Urinary bladder (tissue), 4 donors: ENCODE measurements around the gene KDM2B. TPM values are rescaled to one million over a fixed set of nuclear protein-coding genes. Genes with fewer than 3 reads are reported as not detected.
A peak's percentile ranks its signal among the peaks of the same experiment; 100 is the strongest.

Source experiments
- DNase-seq: peaks from one replicate; pipeline ENCODE4 v3.0.0-alpha.2; 2015; ENCODE audit errors: extremely low spot score
- H3K27ac ChIP-seq: one replicate; pipeline ENCODE4 v1.5.1; 2013; ENCODE audit warnings: low read depth, mild to moderate bottlenecking, moderate library complexity
- H3K36me3 ChIP-seq: one replicate; pipeline ENCODE4 v1.6.1; 2013; ENCODE audit warnings: mild to moderate bottlenecking, moderate library complexity; ENCODE audit not compliant: insufficient read depth
- H3K4me1 ChIP-seq: one replicate; pipeline ENCODE4 v1.6.1; 2013; ENCODE audit warnings: mild to moderate bottlenecking, moderate library complexity; ENCODE audit not compliant: insufficient read depth
- H3K4me3 ChIP-seq: one replicate; pipeline ENCODE4 v1.5.1; 2013; ENCODE audit warnings: low read depth, low read length
- WGBS: extraction: QIAGEN DNeasy Blood & Tissue Kit; methylation state at CpG from one replicate; pipeline ENCODE4 v1.1.7; 2013; 5-methylcytosine and 5-hydroxymethylcytosine counted together
- polyA plus RNA-seq: library from polyadenylated mRNA; stranded (reverse); fragments of 200-250 nt; gene quantifications from one replicate; pipeline ENCODE4 v1.2.3, GENCODE V29; 2013
- total RNA-seq: library from RNA; depleted of rRNA; stranded (reverse); fragments of >200 nt; gene quantifications from one replicate; pipeline ENCODE4 v1.2.3, GENCODE V29; 2014
- donor health status: healthy with polysubstance abuse.
- donor health status: healthy.

KDM2B gene
- total RNA-seq (23.3 TPM), polyA plus RNA-seq (18.7 TPM)

- Histone ChIP-seq H3K36me3 (no peaks in the 10 kb centered on the region), H3K4me3 (peak within 1 kb of the TSS; percentile 71), H3K27ac (peak within 1 kb of the TSS; percentile 48), H3K4me1 (no peaks in the 10 kb centered on the region)
- 13% methylated on average over 23 of the region's 23 CpGs for WGBS
- no peak for DNase-seq
Observed at GRCh38 chr12:121580959-121581685, at the start of gene KDM2B. TSS of gene KDM2B (minus strand) at chr12:121581023. CDS start at chr12:121580911, 112 bp downstream.

- Histone ChIP-seq H3K4me1 (no peaks in the 10 kb centered on the region), H3K36me3 (no peaks in the 10 kb centered on the region), H3K4me3 (no peak overlapping the region), H3K27ac (no peak overlapping the region)
- WGBS, result 79% methylated on average over 5 of the region's 5 CpGs
- DNase-seq, result no peak
Observed at GRCh38 chr12:121628536-121628935, 47.7 kb upstream of the KDM2B start.

GRCh38 chr12:121628037-121628436 is 47.2 kb upstream of the KDM2B start:
- Histone ChIP-seq H3K27ac (no peak overlapping the region), H3K36me3 (no peaks in the 10 kb centered on the region), H3K4me3 (peak overlapping the region; percentile 65), H3K4me1 (no peaks in the 10 kb centered on the region)
- DNase-seq, result no peak
- WGBS, result 52% methylated on average over 8 of the region's 8 CpGs

GRCh38 chr12:121626853-121627640 is 46.2 kb upstream of the KDM2B start:
- H3K4me3 ChIP-seq, result peak overlapping the region; percentile 65
- no peaks in the 10 kb centered on the region for H3K4me1 ChIP-seq
- peak; percentile 23 for DNase-seq
- under 1% methylated on average over 53 of the region's 53 CpGs for WGBS
- H3K36me3 ChIP-seq, result no peaks in the 10 kb centered on the region
- peak overlapping the region; percentile 73 for H3K27ac ChIP-seq

- peak within 1 kb of the TSS; percentile 65 for H3K4me3 ChIP-seq
- H3K4me1 ChIP-seq, result no peaks in the 10 kb centered on the region
- WGBS, result under 1% methylated on average over 92 of the region's 92 CpGs
Observed at GRCh38 chr12:121626087-121626852, 45.4 kb upstream of the KDM2B start, which contains the start of gene ORAI1. TSS of gene ORAI1 (plus strand) at chr12:121626530.

GRCh38 chr12:121620333-121620891 is 39.6 kb upstream of the KDM2B start:
- no peaks in the 10 kb centered on the region for H3K36me3 ChIP-seq
- no peak overlapping the region for H3K4me3 ChIP-seq
- no peak overlapping the region for H3K27ac ChIP-seq
- H3K4me1 ChIP-seq, result no peaks in the 10 kb centered on the region
- WGBS, result 78% methylated on average over 8 of the region's 8 CpGs
- no peak for DNase-seq

More at GRCh38 chr12:121626087-121626852, 45.4 kb upstream of the KDM2B start, which contains the start of gene ORAI1:
- Histone ChIP-seq H3K36me3 (no peaks in the 10 kb centered on the region), H3K27ac (peak within 1 kb of the TSS; percentile 82)
- DNase-seq, result peak; percentile 81

- Histone ChIP-seq H3K27ac (no peak overlapping the region), H3K36me3 (no peaks in the 10 kb centered on the region), H3K4me3 (no peak overlapping the region), H3K4me1 (no peaks in the 10 kb centered on the region)
- DNase-seq, result no peak
- WGBS, result 87% methylated on average over 5 of the region's 5 CpGs
Observed at GRCh38 chr12:121618659-121619233, 37.9 kb upstream of the KDM2B start.

- WGBS, result 81% methylated on average over 9 of the region's 9 CpGs
- DNase-seq, result no peak
- Histone ChIP-seq H3K36me3 (no peaks in the 10 kb centered on the region), H3K4me1 (no peaks in the 10 kb centered on the region), H3K27ac (no peak overlapping the region), H3K4me3 (no peak overlapping the region)
Observed at GRCh38 chr12:121614872-121615467, 34.1 kb upstream of the KDM2B start.

GRCh38 chr12:121613462-121613861 is 32.6 kb upstream of the KDM2B start:
- Histone ChIP-seq H3K27ac (no peak overlapping the region), H3K4me1 (no peaks in the 10 kb centered on the region), H3K36me3 (no peaks in the 10 kb centered on the region), H3K4me3 (no peak overlapping the region)
- 92% methylated on average over 7 of the region's 7 CpGs for WGBS
- DNase-seq, result no peak

GRCh38 chr12:121611306-121611705 is 30.5 kb upstream of the KDM2B start:
- no peak overlapping the region for H3K27ac ChIP-seq
- DNase-seq, result no peak
- no peak overlapping the region for H3K4me3 ChIP-seq
- WGBS, result 87% methylated on average over 2 of the region's 2 CpGs
- no peaks in the 10 kb centered on the region for H3K4me1 ChIP-seq
- H3K36me3 ChIP-seq, result no peaks in the 10 kb centered on the region

- H3K36me3 ChIP-seq, result no peaks in the 10 kb centered on the region
- DNase-seq, result no peak
- H3K4me3 ChIP-seq, result no peak overlapping the region
- H3K27ac ChIP-seq, result peak overlapping the region; percentile 64
- 24% methylated on average over 11 of the region's 11 CpGs for WGBS
- H3K4me1 ChIP-seq, result no peaks in the 10 kb centered on the region
Observed at GRCh38 chr12:121610239-121611149, 29.7 kb upstream of the KDM2B start.

GRCh38 chr12:121608301-121608700 is 27.5 kb upstream of the KDM2B start:
- Histone ChIP-seq H3K4me3 (no peak overlapping the region), H3K36me3 (no peaks in the 10 kb centered on the region), H3K27ac (no peak overlapping the region), H3K4me1 (no peaks in the 10 kb centered on the region)
- no peak for DNase-seq
- 93% methylated on average over 6 of the region's 6 CpGs for WGBS
